Measurements from ENCODE around the gene IMMP2L. TPM values are rescaled to one million over a fixed set of nuclear protein-coding genes. Genes with fewer than 3 reads are reported as not detected.

IMMP2L gene
- total and polyA plus RNA-seq, 7 donors = 9.3 to 43.0 (median 19.2) TPM

DNA sequence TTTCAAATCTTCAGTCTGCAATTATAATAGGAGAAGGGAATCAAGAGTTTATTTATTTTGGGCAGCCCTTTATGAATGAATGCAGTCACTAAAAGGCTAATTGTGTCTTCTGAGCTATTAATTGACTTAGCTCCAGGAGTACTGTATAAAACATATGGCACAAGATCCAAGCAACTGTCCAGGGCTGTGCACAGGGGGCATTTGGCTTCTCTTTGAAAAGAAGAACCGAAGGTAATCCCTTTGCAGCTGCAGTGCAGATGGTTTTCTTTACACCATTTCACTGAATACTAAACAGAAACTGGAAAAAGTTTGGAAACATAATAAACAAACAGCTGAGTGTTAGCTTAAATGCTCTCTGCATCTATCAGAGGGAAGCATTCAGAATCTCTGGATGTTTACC lies 753.9 kb downstream of the IMMP2L start:
- Histone ChIP-seq H3K4me3 (no peak overlapping the region), H3K27ac (no peak overlapping the region), H3K27me3 (ENCODE audit: insufficient read depth in 3 of 3, low read length in 2 of 3) (no peaks in the 10 kb centered on the region), H3K9me3 (no peaks in the 10 kb centered on the region), H3K36me3 (ENCODE audit: insufficient read depth in 1 of 2, low read depth in 1 of 2) (no peaks in the 10 kb centered on the region), H3K4me1 (no peaks in the 10 kb centered on the region)
- TF ChIP-seq, protein P1, sequence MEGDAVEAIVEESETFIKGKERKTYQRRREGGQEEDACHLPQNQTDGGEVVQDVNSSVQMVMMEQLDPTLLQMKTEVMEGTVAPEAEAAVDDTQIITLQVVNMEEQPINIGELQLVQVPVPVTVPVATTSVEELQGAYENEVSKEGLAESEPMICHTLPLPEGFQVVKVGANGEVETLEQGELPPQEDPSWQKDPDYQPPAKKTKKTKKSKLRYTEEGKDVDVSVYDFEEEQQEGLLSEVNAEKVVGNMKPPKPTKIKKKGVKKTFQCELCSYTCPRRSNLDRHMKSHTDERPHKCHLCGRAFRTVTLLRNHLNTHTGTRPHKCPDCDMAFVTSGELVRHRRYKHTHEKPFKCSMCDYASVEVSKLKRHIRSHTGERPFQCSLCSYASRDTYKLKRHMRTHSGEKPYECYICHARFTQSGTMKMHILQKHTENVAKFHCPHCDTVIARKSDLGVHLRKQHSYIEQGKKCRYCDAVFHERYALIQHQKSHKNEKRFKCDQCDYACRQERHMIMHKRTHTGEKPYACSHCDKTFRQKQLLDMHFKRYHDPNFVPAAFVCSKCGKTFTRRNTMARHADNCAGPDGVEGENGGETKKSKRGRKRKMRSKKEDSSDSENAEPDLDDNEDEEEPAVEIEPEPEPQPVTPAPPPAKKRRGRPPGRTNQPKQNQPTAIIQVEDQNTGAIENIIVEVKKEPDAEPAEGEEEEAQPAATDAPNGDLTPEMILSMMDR (IDR thresholded peaks at IDR 0.05) = no peak
- intact Hi-C loops (cut with DNase I) = no loop called here
- 32 to 61% (median 38%) methylated on average over 1 of the region's 1 CpG for WGBS, 3 donors
- ATAC-seq = no peak
- no peak for DNase-seq

DNA sequence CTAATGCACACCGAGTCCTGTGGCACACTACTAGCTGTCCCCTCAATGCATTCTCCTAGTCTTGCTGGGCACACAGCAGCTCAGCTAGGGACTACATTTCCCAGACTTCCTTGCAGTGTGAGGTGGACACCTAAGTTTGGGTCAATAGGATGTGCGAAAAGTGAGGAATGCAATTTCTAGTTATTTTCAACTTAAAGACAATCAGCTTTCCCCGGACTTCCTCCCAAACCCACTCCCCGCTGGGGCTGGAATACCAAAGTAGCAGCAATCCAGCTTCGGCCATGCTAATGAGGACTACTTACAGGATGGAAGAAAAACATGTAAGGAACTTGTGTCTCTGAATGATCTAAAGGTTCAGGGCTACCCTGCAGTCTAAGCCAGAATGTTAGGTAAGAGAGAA lies 757.8 kb downstream of the IMMP2L start:
- H3K27ac ChIP-seq = no peak overlapping the region
- 81 to 86% (median 84%) methylated on average over 5 of the region's 5 CpGs for WGBS, 3 donors
- no peaks in the 10 kb centered on the region for H3K36me3 ChIP-seq (ENCODE audit: insufficient read depth in 1 of 2, low read depth in 1 of 2)
- intact Hi-C loops (cut with DNase I) = no loop called here
- no peaks in the 10 kb centered on the region for H3K27me3 ChIP-seq (ENCODE audit: insufficient read depth in 3 of 3, low read length in 2 of 3)
- ATAC-seq = no peak
- no peak for DNase-seq
- no peaks in the 10 kb centered on the region for H3K4me1 ChIP-seq
- H3K9me3 ChIP-seq = no peaks in the 10 kb centered on the region
- no peak overlapping the region for H3K4me3 ChIP-seq
- TF ChIP-seq, protein P1 (IDR thresholded peaks at IDR 0.05) = no peak

DNA sequence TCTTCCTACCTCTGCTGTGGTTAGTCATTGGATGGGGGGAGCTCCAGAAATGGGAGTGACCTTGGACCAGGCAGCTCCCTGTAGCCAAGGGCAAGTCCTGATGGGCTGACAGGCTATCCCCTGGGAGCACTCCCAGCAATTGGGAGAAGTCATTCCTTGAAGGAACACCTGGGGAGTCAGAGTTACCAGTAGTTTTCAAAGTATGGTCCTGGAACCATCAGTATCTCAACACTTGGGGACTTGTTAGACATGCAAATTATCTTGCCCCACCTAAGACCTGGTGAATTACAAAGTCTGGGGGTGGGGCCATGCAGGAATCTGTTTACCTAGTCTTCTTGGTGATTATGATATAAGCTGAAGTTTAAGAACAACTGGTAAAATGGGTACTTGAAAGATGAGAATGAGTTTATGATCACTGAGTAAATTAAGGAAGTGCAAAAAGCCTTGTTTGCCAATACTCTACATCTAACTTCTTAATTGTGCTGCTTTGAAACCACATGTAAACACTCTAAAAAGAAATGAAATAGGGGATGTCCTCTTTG lies 758.6 kb downstream of the IMMP2L start:
- ATAC-seq = no peak
- Histone ChIP-seq H3K9me3 (no peaks in the 10 kb centered on the region), H3K36me3 (ENCODE audit: insufficient read depth in 1 of 2, low read depth in 1 of 2) (no peaks in the 10 kb centered on the region), H3K4me3 (no peak overlapping the region), H3K27me3 (ENCODE audit: insufficient read depth in 3 of 3, low read length in 2 of 3) (no peaks in the 10 kb centered on the region), H3K4me1 (no peaks in the 10 kb centered on the region), H3K27ac (no peak overlapping the region)
- TF ChIP-seq, protein P1 (IDR thresholded peaks at IDR 0.05) = no peak
- intact Hi-C loops (cut with DNase I) = no loop called here
- no peak for DNase-seq

DNA sequence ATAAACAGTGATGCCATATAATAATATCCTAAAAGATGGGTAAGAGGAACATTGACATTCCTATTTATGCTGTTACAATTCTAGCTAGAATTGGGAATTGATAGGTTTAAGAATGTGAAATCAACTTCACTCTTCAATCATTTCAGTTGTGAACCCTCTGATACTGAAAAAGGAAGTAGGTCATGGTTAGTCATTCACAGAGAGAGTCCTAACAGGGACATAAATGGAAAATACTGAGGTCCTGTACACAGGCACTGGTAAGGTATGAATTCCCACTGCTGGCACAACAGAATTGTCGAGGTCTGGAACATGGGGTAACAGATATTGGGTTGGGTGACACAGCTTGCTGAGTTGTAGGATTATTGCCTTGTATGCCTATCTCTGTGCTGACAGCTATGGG lies 760.8 kb downstream of the IMMP2L start:
- DNase-seq = no peak
- 39 to 94% (median 93%) methylated on average over 1 of the region's 1 CpG for WGBS, 3 donors
- no peak for ATAC-seq

DNA sequence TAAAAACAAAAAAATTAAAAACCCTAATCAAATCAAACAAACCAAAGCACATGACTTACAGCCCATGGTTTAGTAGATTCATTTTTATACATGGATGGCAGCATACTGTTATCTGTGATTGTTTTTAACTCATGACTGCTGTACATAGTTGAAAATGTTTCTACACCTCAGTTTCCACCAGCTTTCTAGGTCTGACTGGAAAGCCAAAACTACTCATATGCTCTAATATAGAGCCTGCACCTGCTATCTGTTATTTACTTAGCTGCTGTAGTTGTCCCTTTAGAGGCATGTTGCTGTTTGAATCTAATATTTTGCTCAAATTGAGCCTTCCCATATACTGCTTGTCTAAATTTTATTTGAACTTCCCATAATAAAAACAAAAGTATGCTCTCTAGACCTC lies 761.3 kb downstream of the IMMP2L start:
- Histone ChIP-seq H3K27me3 (ENCODE audit: insufficient read depth in 3 of 3, low read length in 2 of 3) (no peaks in the 10 kb centered on the region), H3K4me3 (no peak overlapping the region), H3K9me3 (no peaks in the 10 kb centered on the region), H3K27ac (no peak overlapping the region), H3K4me1 (no peaks in the 10 kb centered on the region), H3K36me3 (ENCODE audit: insufficient read depth in 1 of 2, low read depth in 1 of 2) (no peaks in the 10 kb centered on the region)
- TF ChIP-seq, protein P1 (IDR thresholded peaks at IDR 0.05) = no peak
- ATAC-seq (no peak), DNase-seq (no peak)
- intact Hi-C loops (cut with DNase I) = no loop called here

More for the DNA sequence above, 760.8 kb downstream of the IMMP2L start:
- TF ChIP-seq, protein P1 (IDR thresholded peaks at IDR 0.05) = no peak
- Histone ChIP-seq H3K27me3 (ENCODE audit: insufficient read depth in 3 of 3, low read length in 2 of 3) (no peaks in the 10 kb centered on the region), H3K36me3 (ENCODE audit: insufficient read depth in 1 of 2, low read depth in 1 of 2) (no peaks in the 10 kb centered on the region), H3K4me3 (no peak overlapping the region), H3K4me1 (no peaks in the 10 kb centered on the region), H3K27ac (no peak overlapping the region), H3K9me3 (no peaks in the 10 kb centered on the region)
- intact Hi-C loops (cut with DNase I) = no loop called here

Data from psoas muscle (tissue), 8 donors.